ENCODE results near the gene VPS13A. TPM values are rescaled to one million over a fixed set of nuclear protein-coding genes. Genes with fewer than 3 reads are reported as not detected.

The VPS13A gene
- total RNA-seq, 1 experiment from 2014 or later, result 31.5 TPM

GRCh38 chr9:77212801-77213200 lies 35.5 kb downstream of the VPS13A start:
- H3K4me3 Mint-ChIP-seq, result no peak overlapping the region
- H3K36me3 Mint-ChIP-seq, result peaks cover 18% of the 10 kb centered on the region
- no peak for DNase-seq (ENCODE audit: low spot score)
- ChIA-PET POLR2A (no interaction called here), CTCF (no interaction called here)
- H3K4me1 Mint-ChIP-seq, result peaks cover 6% of the 10 kb centered on the region
- ATAC-seq, result no peak
- TF ChIP-seq CREB1 (CRISPR knock-in tag; IDR thresholded peaks at IDR 0.05) (no peak), MYBL2 (CRISPR knock-in tag; IDR thresholded peaks at IDR 0.05) (no peak), ZNF671 (CRISPR knock-in tag; IDR thresholded peaks at IDR 0.05) (no peak), ATF2 (CRISPR knock-in tag; IDR thresholded peaks at IDR 0.05; ENCODE audit: borderline replicate concordance, low read depth) (no peak), E2F5 (CRISPR knock-in tag; IDR thresholded peaks at IDR 0.05) (no peak), NFE2L1 (CRISPR knock-in tag; IDR thresholded peaks at IDR 0.05) (no peak), ATF6 (CRISPR knock-in tag; IDR thresholded peaks at IDR 0.05) (no peak)
- TF ChIP-seq, protein P1, sequence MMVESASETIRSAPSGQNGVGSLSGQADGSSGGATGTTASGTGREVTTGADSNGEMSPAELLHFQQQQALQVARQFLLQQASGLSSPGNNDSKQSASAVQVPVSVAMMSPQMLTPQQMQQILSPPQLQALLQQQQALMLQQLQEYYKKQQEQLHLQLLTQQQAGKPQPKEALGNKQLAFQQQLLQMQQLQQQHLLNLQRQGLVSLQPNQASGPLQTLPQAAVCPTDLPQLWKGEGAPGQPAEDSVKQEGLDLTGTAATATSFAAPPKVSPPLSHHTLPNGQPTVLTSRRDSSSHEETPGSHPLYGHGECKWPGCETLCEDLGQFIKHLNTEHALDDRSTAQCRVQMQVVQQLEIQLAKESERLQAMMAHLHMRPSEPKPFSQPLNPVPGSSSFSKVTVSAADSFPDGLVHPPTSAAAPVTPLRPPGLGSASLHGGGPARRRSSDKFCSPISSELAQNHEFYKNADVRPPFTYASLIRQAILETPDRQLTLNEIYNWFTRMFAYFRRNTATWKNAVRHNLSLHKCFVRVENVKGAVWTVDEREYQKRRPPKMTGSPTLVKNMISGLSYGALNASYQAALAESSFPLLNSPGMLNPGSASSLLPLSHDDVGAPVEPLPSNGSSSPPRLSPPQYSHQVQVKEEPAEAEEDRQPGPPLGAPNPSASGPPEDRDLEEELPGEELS (CRISPR knock-in tag; IDR thresholded peaks at IDR 0.05), result no peak
- TF ChIP-seq, protein P2, sequence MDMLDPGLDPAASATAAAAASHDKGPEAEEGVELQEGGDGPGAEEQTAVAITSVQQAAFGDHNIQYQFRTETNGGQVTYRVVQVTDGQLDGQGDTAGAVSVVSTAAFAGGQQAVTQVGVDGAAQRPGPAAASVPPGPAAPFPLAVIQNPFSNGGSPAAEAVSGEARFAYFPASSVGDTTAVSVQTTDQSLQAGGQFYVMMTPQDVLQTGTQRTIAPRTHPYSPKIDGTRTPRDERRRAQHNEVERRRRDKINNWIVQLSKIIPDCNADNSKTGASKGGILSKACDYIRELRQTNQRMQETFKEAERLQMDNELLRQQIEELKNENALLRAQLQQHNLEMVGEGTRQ (CRISPR knock-in tag; IDR thresholded peaks at IDR 0.05), result no peak
- H3K27me3 Mint-ChIP-seq (ENCODE audit: low read depth), result no peaks in the 10 kb centered on the region
- H3K9me3 Mint-ChIP-seq, result no peaks in the 10 kb centered on the region
- no peak overlapping the region for H3K27ac Mint-ChIP-seq

DNA sequence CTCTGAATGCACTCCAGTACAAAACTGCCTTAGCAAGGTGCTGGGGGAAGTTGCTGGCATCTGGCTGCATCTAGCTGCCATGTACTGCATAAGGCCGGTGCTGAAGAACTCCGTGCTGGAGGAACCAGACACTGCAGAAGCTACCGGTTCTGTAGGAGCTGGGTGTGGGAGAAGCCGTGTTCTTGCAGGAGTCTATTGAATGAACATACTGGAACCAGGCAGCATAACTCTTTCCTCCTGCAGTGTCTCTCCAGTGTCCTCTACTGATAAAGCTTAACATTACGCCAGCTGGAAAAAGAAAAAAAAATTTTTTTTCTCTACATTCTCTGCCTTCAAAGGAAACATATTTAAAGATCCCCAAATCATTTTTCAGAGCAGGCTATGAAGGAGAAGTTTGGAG lies 38.5 kb downstream of the VPS13A start:
- DNase-seq (ENCODE audit: low spot score) (no peak), ATAC-seq (peak; percentile 64; the same call in 1 of the 2 replicates)
- no peaks in the 10 kb centered on the region for H3K9me3 Mint-ChIP-seq
- no peaks in the 10 kb centered on the region for H3K4me1 Mint-ChIP-seq
- H3K27ac Mint-ChIP-seq, result no peak overlapping the region
- POLR2A ChIA-PET, result interaction anchor here (0.5 kb wide), 1 partner anchor 409 kb away, joined by 4 read pairs; no protein-coding TSS in a partner anchor
- H3K27me3 Mint-ChIP-seq (ENCODE audit: low read depth), result no peaks in the 10 kb centered on the region
- CTCF ChIA-PET, result interaction anchor here (0.6 to 1.9 kb wide), 7 partner anchors 39 to 219 kb away, joined by 3 to 16 read pairs (median 4); partner anchors contain the start of gene VPS13A
- H3K36me3 Mint-ChIP-seq, result peaks cover 14% of the 10 kb centered on the region
- no peak overlapping the region for H3K4me3 Mint-ChIP-seq
- TF ChIP-seq GTF2I (CRISPR knock-in tag; conservative IDR thresholded peaks at IDR 0.05) (no peak), NFYB (CRISPR knock-in tag; conservative IDR thresholded peaks at IDR 0.05; ENCODE audit: low read depth) (no peak), ERG (CRISPR knock-in tag; IDR thresholded peaks at IDR 0.05) (no peak), USF1 (CRISPR knock-in tag; IDR thresholded peaks at IDR 0.05) (no peak), NR2C2 (CRISPR knock-in tag; IDR thresholded peaks at IDR 0.05) (no peak), TP53 (CRISPR knock-in tag; IDR thresholded peaks at IDR 0.05) (no peak), EMX1 (CRISPR knock-in tag; IDR thresholded peaks at IDR 0.05) (no peak), SMAD4 (CRISPR knock-in tag; IDR thresholded peaks at IDR 0.05) (no peak), ZNF219 (CRISPR knock-in tag; IDR thresholded peaks at IDR 0.05; ENCODE audit: borderline replicate concordance) (no peak), ZNF121 (CRISPR knock-in tag; IDR thresholded peaks at IDR 0.05) (no peak)
- TF ChIP-seq, protein P3, sequence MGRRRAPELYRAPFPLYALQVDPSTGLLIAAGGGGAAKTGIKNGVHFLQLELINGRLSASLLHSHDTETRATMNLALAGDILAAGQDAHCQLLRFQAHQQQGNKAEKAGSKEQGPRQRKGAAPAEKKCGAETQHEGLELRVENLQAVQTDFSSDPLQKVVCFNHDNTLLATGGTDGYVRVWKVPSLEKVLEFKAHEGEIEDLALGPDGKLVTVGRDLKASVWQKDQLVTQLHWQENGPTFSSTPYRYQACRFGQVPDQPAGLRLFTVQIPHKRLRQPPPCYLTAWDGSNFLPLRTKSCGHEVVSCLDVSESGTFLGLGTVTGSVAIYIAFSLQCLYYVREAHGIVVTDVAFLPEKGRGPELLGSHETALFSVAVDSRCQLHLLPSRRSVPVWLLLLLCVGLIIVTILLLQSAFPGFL (CRISPR knock-in tag; IDR thresholded peaks at IDR 0.05; ENCODE audit: borderline replicate concordance), result no peak
- TF ChIP-seq, protein P2 (CRISPR knock-in tag; IDR thresholded peaks at IDR 0.05), result no peak
- TF ChIP-seq, protein P4, sequence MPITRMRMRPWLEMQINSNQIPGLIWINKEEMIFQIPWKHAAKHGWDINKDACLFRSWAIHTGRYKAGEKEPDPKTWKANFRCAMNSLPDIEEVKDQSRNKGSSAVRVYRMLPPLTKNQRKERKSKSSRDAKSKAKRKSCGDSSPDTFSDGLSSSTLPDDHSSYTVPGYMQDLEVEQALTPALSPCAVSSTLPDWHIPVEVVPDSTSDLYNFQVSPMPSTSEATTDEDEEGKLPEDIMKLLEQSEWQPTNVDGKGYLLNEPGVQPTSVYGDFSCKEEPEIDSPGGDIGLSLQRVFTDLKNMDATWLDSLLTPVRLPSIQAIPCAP (CRISPR knock-in tag; IDR thresholded peaks at IDR 0.05), result no peak
- TF ChIP-seq, protein P5, sequence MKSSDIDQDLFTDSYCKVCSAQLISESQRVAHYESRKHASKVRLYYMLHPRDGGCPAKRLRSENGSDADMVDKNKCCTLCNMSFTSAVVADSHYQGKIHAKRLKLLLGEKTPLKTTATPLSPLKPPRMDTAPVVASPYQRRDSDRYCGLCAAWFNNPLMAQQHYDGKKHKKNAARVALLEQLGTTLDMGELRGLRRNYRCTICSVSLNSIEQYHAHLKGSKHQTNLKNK (CRISPR knock-in tag; IDR thresholded peaks at IDR 0.05), result no peak

Data from WTC11 (cell line).